Caki2 (cell line): ENCODE results near the gene TK1. TPM values are rescaled to one million over a fixed set of nuclear protein-coding genes. Genes with fewer than 3 reads are reported as not detected.

Experiments used
- DNase-seq: peaks from one replicate; pipeline ENCODE4 v3.0.0-alpha.2; 2015; ENCODE audit warnings: low read depth
- in situ Hi-C: cut with HindIII; loops from 2 replicates; pipeline ENCODE4 v1.10.0; 2016; ENCODE audit warnings: low sequenced_read_pairs, low pct_unique_long_range_greater_than_20kb, mixed read lengths
- total RNA-seq: library from RNA; depleted of rRNA; stranded (reverse); fragments of >200 nt; shearing (Covaris generic); gene quantifications from 2 replicates; pipeline ENCODE4 v1.2.3, GENCODE V29; 2014; ENCODE audit warnings: low replicate concordance

TK1 gene
- total RNA-seq, 1 experiment from 2014 or later: 213 TPM

GRCh38 chr17:78224231-78225087 is 37.6 kb upstream of the TK1 start:
- in situ Hi-C loops: no loop called here
- DNase-seq: no peak

GRCh38 chr17:78223765-78224164 is 36.9 kb upstream of the TK1 start:
- DNase-seq: no peak
- in situ Hi-C loops: no loop called here

GRCh38 chr17:78223061-78223460 is 36.2 kb upstream of the TK1 start:
- in situ Hi-C loops: no loop called here
- no peak for DNase-seq

GRCh38 chr17:78219396-78220150 is 32.7 kb upstream of the TK1 start:
- in situ Hi-C loops: no loop called here
- no peak for DNase-seq

GRCh38 chr17:78214706-78215061 is 27.8 kb upstream of the TK1 start:
- DNase-seq: no peak
- in situ Hi-C loops: no loop called here

- peak; percentile 81 for DNase-seq
- in situ Hi-C loops: no loop called here
Measured at GRCh38 chr17:78214016-78214705, 27.3 kb upstream of the TK1 start, which contains the start of gene BIRC5. Gene BIRC5, plus strand, starts transcription at chr17:78214253. Its CDS starts 64 bp downstream, at chr17:78214317.

GRCh38 chr17:78211032-78211431 is 24.2 kb upstream of the TK1 start:
- in situ Hi-C loops: no loop called here
- DNase-seq: no peak

- no peak for DNase-seq
- in situ Hi-C loops: no loop called here
Measured at GRCh38 chr17:78210111-78210510, 23.3 kb upstream of the TK1 start.

- no peak for DNase-seq
- in situ Hi-C loops: no loop called here
Measured at GRCh38 chr17:78208486-78208885, 21.6 kb upstream of the TK1 start.

- no peak for DNase-seq
- in situ Hi-C loops: no loop called here
Measured at GRCh38 chr17:78206298-78206697, 19.4 kb upstream of the TK1 start.

GRCh38 chr17:78205124-78205775 is 18.4 kb upstream of the TK1 start:
- in situ Hi-C loops: no loop called here
- DNase-seq: no peak

- in situ Hi-C loops: no loop called here
Measured at GRCh38 chr17:78204387-78205123, 17.7 kb upstream of the TK1 start.

GRCh38 chr17:78202666-78203065 is 15.8 kb upstream of the TK1 start:
- in situ Hi-C loops: no loop called here
- no peak for DNase-seq

More at GRCh38 chr17:78204387-78205123, 17.7 kb upstream of the TK1 start:
- no peak for DNase-seq

- in situ Hi-C loops: no loop called here
- no peak for DNase-seq
Measured at GRCh38 chr17:78200451-78200850, 13.6 kb upstream of the TK1 start.

GRCh38 chr17:78197147-78197832 is 10.4 kb upstream of the TK1 start:
- no peak for DNase-seq
- in situ Hi-C loops: no loop called here

GRCh38 chr17:78196716-78197115 is 9.9 kb upstream of the TK1 start:
- no peak for DNase-seq
- in situ Hi-C loops: no loop called here

- in situ Hi-C loops: no loop called here
- peak; percentile 75 for DNase-seq
Measured at GRCh38 chr17:78185981-78186691, 716 bp downstream of the TK1 start.
